GM21447 (cell line): ENCODE data around the gene OR7C2.

ENCODE experiments used
- ATAC-seq: cut with Tn5 transposase; IDR thresholded peaks from one replicate; pipeline ENCODE4 v1.9.1; 2021; ENCODE audit not compliant: unreplicated experiment

The OR7C2 gene

DNA sequence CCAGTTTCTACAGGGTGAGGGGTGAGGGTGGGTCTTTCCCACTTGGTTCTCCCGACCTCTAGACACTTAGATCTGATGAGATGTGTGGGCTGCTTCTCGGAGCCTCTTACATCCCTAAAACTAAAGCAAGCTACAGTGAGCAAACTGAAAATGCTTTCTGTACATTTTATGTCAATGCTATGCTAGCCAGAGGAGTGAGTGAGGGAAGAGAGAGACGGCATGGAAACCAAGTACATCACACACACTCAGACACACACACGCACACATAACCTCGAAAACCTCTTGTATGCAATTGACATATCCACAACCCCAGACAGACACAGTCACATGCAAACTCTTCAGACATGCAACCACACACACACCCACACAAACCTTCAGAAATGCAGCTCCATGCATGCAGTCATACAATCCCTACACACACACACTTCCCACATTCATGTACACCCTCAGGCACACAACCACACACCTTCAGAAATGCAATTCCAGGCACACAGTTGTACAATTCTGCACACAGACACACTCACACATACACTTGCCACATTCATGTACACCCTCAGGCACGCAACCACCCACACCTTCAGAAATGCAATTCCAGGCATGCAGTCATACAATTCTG is 37.0 kb downstream of the OR7C2 start:
- ATAC-seq = no peak

GRCh38 chr19:14979476-14980255 is 38.4 kb downstream of the OR7C2 start, which contains the start of gene SLC1A6:
SLC1A6 (minus strand) TSS chr19:14979864; CDS start chr19:14972910, 6,954 bp downstream.
- no peak for ATAC-seq

DNA sequence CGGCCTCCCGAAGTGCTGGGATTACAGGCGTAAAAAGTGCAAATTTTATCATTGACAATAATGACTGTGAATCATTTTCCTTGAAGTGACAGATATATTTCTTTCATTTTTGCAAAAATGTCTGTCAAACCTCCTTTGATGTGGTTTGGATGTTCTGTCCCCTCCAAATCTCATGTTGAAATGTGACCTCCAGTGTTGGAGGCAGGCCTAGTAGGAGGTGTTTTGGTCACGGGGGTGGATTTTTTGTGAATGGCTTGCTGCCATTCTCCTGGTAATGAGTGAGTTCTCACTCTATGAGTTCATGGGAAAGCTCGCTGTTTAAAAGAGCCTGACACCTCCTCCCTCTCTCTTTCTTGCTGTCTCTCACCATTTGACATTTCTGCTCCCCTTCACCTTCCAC is 43.8 kb downstream of the OR7C2 start:
- ATAC-seq = no peak
